Hepatocyte (in vitro differentiated cells): ENCODE measurements around the gene ZNF888.

ENCODE experiments used
- CTCF ChIP-seq: fragments of 200-600 bp; sonication (generic); IDR thresholded peaks from 2 replicates; pipeline ENCODE4 v1.5.1; 2016; ENCODE audit warnings: antibody characterized with exemption, mild to moderate bottlenecking; ENCODE audit not compliant: poor library complexity
- EZH2 ChIP-seq: fragments of 200-600 bp; sonication (generic); IDR thresholded peaks from 2 replicates; pipeline ENCODE4 v1.6.1; 2016; ENCODE audit warnings: antibody characterized with exemption, mild to moderate bottlenecking, borderline replicate concordance
- EZH2phosphoT487 ChIP-seq: fragments of 200-600 bp; sonication (generic); IDR thresholded peaks from one replicate; pipeline ENCODE4 v1.6.1; 2018; ENCODE audit warnings: antibody characterized with exemption, mild to moderate bottlenecking, low read depth, moderate library complexity; ENCODE audit not compliant: unreplicated experiment, severe bottlenecking

DNA sequence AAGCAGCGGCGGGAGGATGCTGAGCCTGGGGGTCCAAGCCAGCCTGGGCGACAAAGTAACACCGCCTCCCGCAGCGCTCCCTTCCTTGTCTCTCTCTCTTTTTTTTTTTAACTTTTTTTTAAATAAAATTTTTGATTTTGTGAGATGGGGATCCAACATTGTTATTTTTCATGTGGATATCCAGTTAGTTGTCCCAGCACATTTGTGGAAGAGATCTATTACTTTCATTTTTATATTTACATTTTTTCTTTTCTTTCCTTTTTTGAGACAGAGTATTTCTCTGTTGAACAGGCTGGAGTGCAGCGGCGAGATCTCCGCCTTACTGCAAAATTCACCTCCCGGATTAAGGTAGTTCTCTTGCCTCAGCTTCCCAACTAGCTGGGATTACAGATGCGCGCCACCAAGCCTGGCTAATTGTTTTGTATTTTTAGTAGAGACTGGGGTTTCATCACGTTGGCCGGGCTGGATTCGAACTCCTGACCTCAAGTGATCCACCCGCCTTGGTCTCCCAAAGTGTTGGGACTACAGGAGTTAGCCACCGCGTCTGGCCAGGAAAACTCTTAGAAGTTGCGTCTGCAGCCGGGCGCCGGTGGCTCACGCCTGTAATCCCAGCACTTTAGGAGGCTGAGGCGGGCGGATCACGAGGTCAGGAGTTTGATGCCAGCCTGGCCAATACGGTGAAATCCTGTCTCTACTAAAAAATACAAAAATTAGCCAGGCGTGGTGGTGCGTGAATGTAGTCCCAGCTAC, 20.1 kb upstream of the ZNF888 start:
- no peak for TF ChIP-seq CTCF
- TF ChIP-seq EZH2, result no peak
- TF ChIP-seq EZH2phosphoT487, result no peak
